OCI-LY1 (cell line): ENCODE results near the gene CBFA2T2.
A peak's percentile ranks its signal among the peaks of the same experiment; 100 is the strongest.
"Not testable (repeated sequence)": the region's sequence is repeated elsewhere in the genome, so short reads cannot be mapped to it uniquely, and the experiment has no call there.

Source experiments
- H2AFZ ChIP-seq: fragments of 200-600 bp; sonication (generic), shearing (Covaris generic); 2 replicates; pipeline ENCODE4 v1.6.0; 2014; ENCODE audit warnings: antibody characterized with exemption, mild to moderate bottlenecking, low read length
- H3F3A ChIP-seq: fragments of 200-600 bp; sonication (generic), shearing (Covaris generic); 2 replicates; pipeline ENCODE4 v1.6.0; 2014; ENCODE audit warnings: mild to moderate bottlenecking, antibody characterized with exemption, low read length, moderate library complexity; ENCODE audit not compliant: insufficient read depth
- H3K27ac ChIP-seq: fragments of 200-600 bp; sonication (generic); 2 replicates; pipeline ENCODE4 v1.5.1; 2014; ENCODE audit warnings: low read length, mixed run types, mild to moderate bottlenecking, low read depth; ENCODE audit not compliant: poor library complexity, severe bottlenecking
- H3K27me3 ChIP-seq: fragments of 200-600 bp; sonication (generic); 2 replicates; pipeline ENCODE4 v1.6.0; 2014; ENCODE audit warnings: antibody characterized with exemption, mild to moderate bottlenecking, low read length, moderate library complexity; ENCODE audit not compliant: insufficient read depth
- H3K36me3 ChIP-seq: fragments of 200-600 bp; sonication (generic); 2 replicates; pipeline ENCODE4 v1.6.1; 2014; ENCODE audit warnings: mild to moderate bottlenecking, antibody characterized with exemption, low read length, moderate library complexity, mixed read lengths; ENCODE audit not compliant: insufficient read depth
- H3K4me1 ChIP-seq: fragments of 200-600 bp; sonication (generic); 2 replicates; pipeline ENCODE4 v1.5.1; 2014; ENCODE audit warnings: mild to moderate bottlenecking, low read length, moderate library complexity; ENCODE audit not compliant: insufficient read depth, severe bottlenecking
- H3K4me2 ChIP-seq: fragments of 200-600 bp; sonication (generic), shearing (Covaris generic); 2 replicates; pipeline ENCODE4 v1.6.1; 2014; ENCODE audit warnings: low read length
- H3K4me3 ChIP-seq: fragments of 200-600 bp; sonication (generic); 2 replicates; pipeline ENCODE4 v1.5.1; 2014; ENCODE audit warnings: low read length, low read depth, mild to moderate bottlenecking, mixed read lengths; ENCODE audit not compliant: poor library complexity, severe bottlenecking
- H3K79me2 ChIP-seq: fragments of 200-600 bp; shearing (Covaris generic); 2 replicates; pipeline ENCODE4 v1.6.1; 2016; ENCODE audit warnings: mixed run types, low read length, mixed read lengths; ENCODE audit not compliant: insufficient read depth
- H3K9ac ChIP-seq: fragments of 200-600 bp; sonication (generic), shearing (Covaris generic); 2 replicates; pipeline ENCODE4 v1.6.1; 2014; ENCODE audit warnings: mild to moderate bottlenecking, low read length, mixed read lengths
- H3K9me2 ChIP-seq: fragments of 200-600 bp; sonication (generic), shearing (Covaris generic); 2 replicates; pipeline ENCODE4 v1.6.1; 2014; ENCODE audit warnings: low read depth, mild to moderate bottlenecking, low read length, mixed read lengths
- H3K9me3 ChIP-seq: fragments of 200-600 bp; shearing (Covaris generic); 2 replicates; pipeline ENCODE4 v1.6.1; 2014; ENCODE audit warnings: low read length, mixed read lengths
- H4K20me1 ChIP-seq: fragments of 200-600 bp; sonication (generic), shearing (Covaris generic); 2 replicates; pipeline ENCODE4 v1.6.0; 2016; ENCODE audit warnings: mild to moderate bottlenecking, low read length; ENCODE audit not compliant: insufficient read depth
- EZH2 ChIP-seq: fragments of 200-600 bp; sonication (generic), shearing (Covaris generic); IDR thresholded peaks from 2 replicates; pipeline ENCODE4 v1.8.0; 2017; ENCODE audit warnings: borderline replicate concordance, mixed run types, mild to moderate bottlenecking, antibody characterized with exemption, low read length, moderate library complexity, mixed read lengths
- TF ChIP-seq, protein P1 (sequence below): fragments of 200-600 bp; sonication (generic), shearing (Covaris generic); IDR thresholded peaks from 2 replicates; pipeline ENCODE4 v1.5.1; 2017; ENCODE audit warnings: mild to moderate bottlenecking, antibody characterized with exemption, low read length, moderate library complexity, mixed read lengths

CBFA2T2 gene

DNA sequence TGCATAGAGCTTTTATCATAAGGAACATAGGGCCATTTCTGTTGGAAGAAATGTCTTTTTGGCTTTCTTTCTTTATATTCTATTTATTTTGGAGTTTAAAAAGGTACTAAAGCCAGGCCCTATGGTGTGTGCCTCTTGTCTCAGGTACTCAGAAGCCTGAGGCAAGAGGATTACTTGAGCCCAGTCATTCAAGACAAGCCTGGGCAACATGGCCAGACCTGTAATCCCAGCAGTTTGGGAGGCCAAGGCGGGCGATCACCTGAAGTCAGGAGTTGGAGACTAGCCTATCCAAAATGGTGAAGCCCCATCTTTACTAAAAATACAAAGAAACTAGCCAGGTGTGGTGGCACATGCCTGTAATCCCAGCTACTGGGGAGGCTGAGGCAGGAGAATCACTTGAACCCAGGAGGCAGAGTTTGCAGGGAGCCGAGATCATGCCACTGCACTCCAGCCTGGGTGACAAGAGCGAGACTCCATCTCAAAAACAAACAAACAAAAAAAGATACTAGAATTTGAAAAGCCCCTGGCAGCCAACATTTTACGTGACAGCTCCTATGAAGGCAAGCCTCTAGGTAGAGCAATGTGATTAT, 80.0 kb downstream of the CBFA2T2 start:
- Histone ChIP-seq H3F3A (no peaks in the 10 kb centered on the region), H3K36me3 (no peaks in the 10 kb centered on the region), H3K9me3 (no peaks in the 10 kb centered on the region), H3K4me3 (no peak overlapping the region), H2AFZ (no peak overlapping the region), H3K4me2 (peak overlapping the region; percentile 13; the same call in 1 of the 2 replicates), H3K79me2 (no peaks in the 10 kb centered on the region), H3K9me2 (no peaks in the 10 kb centered on the region), H4K20me1 (no peaks in the 10 kb centered on the region), H3K4me1 (peaks cover 57% of the 10 kb centered on the region), H3K27me3 (no peaks in the 10 kb centered on the region), H3K9ac (peak overlapping the region; percentile 0), H3K27ac (peak overlapping the region; percentile 98)
- no peak for TF ChIP-seq EZH2
- TF ChIP-seq, protein P1, sequence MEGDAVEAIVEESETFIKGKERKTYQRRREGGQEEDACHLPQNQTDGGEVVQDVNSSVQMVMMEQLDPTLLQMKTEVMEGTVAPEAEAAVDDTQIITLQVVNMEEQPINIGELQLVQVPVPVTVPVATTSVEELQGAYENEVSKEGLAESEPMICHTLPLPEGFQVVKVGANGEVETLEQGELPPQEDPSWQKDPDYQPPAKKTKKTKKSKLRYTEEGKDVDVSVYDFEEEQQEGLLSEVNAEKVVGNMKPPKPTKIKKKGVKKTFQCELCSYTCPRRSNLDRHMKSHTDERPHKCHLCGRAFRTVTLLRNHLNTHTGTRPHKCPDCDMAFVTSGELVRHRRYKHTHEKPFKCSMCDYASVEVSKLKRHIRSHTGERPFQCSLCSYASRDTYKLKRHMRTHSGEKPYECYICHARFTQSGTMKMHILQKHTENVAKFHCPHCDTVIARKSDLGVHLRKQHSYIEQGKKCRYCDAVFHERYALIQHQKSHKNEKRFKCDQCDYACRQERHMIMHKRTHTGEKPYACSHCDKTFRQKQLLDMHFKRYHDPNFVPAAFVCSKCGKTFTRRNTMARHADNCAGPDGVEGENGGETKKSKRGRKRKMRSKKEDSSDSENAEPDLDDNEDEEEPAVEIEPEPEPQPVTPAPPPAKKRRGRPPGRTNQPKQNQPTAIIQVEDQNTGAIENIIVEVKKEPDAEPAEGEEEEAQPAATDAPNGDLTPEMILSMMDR = no peak

- H3K9ac ChIP-seq = peak overlapping the region; percentile 0; the same call in 1 of the 2 replicates
- no peaks in the 10 kb centered on the region for H3K9me2 ChIP-seq
- TF ChIP-seq EZH2 = no peak
- TF ChIP-seq, protein P1 = no peak
- no peaks in the 10 kb centered on the region for H3K79me2 ChIP-seq
- H3K4me1 ChIP-seq = peaks cover 66% of the 10 kb centered on the region
- no peak overlapping the region for H3K4me3 ChIP-seq
- no peaks in the 10 kb centered on the region for H3K36me3 ChIP-seq
- H2AFZ ChIP-seq = no peak overlapping the region
- peak overlapping the region; percentile 98 for H3K27ac ChIP-seq
- peak overlapping the region; percentile 13; the same call in 1 of the 2 replicates for H3K4me2 ChIP-seq
- H3F3A ChIP-seq = no peaks in the 10 kb centered on the region
- H3K27me3 ChIP-seq = no peaks in the 10 kb centered on the region
- no peaks in the 10 kb centered on the region for H3K9me3 ChIP-seq
- H4K20me1 ChIP-seq = no peaks in the 10 kb centered on the region
Observed at GRCh38 chr20:33570743-33571142, 80.8 kb downstream of the CBFA2T2 start.

GRCh38 chr20:33573268-33573667, 83.4 kb downstream of the CBFA2T2 start:
- H3K4me2 ChIP-seq, H3F3A ChIP-seq: not testable (repeated sequence)

DNA sequence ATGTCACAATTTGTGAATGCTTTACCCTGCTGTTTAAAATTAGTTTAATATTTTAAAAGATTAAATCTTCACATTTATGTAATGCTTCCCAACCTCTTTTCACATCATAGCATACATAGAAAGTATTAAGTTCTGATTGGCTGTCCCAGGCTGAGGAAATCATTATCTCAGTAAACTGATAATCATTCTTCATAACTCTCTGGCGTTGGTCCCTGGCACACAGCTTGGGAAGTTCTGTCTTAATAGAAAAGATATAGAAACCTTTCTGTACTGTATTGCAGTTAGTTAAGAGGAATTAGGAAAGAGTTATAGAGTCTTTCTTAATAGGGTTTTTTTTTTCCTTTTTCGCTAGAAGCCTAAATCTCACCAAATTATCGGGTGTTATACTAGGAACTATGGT, 85.4 kb downstream of the CBFA2T2 start:
- Histone ChIP-seq H3K27me3 (no peaks in the 10 kb centered on the region), H3K4me1 (peaks cover 50% of the 10 kb centered on the region), H3F3A (no peaks in the 10 kb centered on the region), H3K79me2 (no peaks in the 10 kb centered on the region), H3K9me2 (no peaks in the 10 kb centered on the region), H4K20me1 (no peaks in the 10 kb centered on the region), H3K4me2 (no peak overlapping the region), H3K4me3 (no peak overlapping the region), H3K9ac (no peak overlapping the region), H3K27ac (peak overlapping the region; percentile 14), H3K9me3 (no peaks in the 10 kb centered on the region), H3K36me3 (no peaks in the 10 kb centered on the region), H2AFZ (no peak overlapping the region)
- TF ChIP-seq EZH2 = no peak
- TF ChIP-seq, protein P1 = no peak

More at GRCh38 chr20:33573268-33573667, 83.4 kb downstream of the CBFA2T2 start:
- not testable (repeated sequence) for H3K27ac ChIP-seq, H3K9ac ChIP-seq, H3K79me2 ChIP-seq, H3K4me3 ChIP-seq, H3K27me3 ChIP-seq, H2AFZ ChIP-seq, H3K36me3 ChIP-seq, H4K20me1 ChIP-seq, H3K9me2 ChIP-seq, H3K9me3 ChIP-seq
- peaks cover 71% of the 10 kb centered on the region for H3K4me1 ChIP-seq
